Kidney glomerular epithelial cell (primary cell): ENCODE measurements around the gene TAOK1.
"Not testable (repeated sequence)": the region's sequence is repeated elsewhere in the genome, so short reads cannot be mapped to it uniquely, and the experiment has no call there.

Experiments used
- DNase-seq: peaks from one replicate; lab custom pipeline; 2025; lab: John Stamatoyannopoulos, UW

TAOK1 gene

GRCh38 chr17:29389982-29390850 is at the start of gene TAOK1:
TSS of gene TAOK1 (plus strand) at chr17:29390363. CDS start at chr17:29451549, 61,186 bp downstream.
- peak; percentile 92 for DNase-seq

GRCh38 chr17:29341726-29342125 is 48.4 kb upstream of the TAOK1 start:
- no peak for DNase-seq

GRCh38 chr17:29342158-29342765 is 47.9 kb upstream of the TAOK1 start:
- DNase-seq, result no peak

GRCh38 chr17:29344201-29344856 is 45.8 kb upstream of the TAOK1 start:
- DNase-seq, result no peak

GRCh38 chr17:29345066-29345465 is 45.1 kb upstream of the TAOK1 start:
- no peak for DNase-seq

GRCh38 chr17:29345470-29345869 is 44.7 kb upstream of the TAOK1 start:
- not testable (repeated sequence) for DNase-seq

GRCh38 chr17:29346462-29346861 is 43.7 kb upstream of the TAOK1 start:
- no peak for DNase-seq

GRCh38 chr17:29347831-29348629 is 42.1 kb upstream of the TAOK1 start:
- no peak for DNase-seq

- DNase-seq, result no peak
Measured at GRCh38 chr17:29349409-29349808, 40.8 kb upstream of the TAOK1 start.

- DNase-seq, result no peak
Measured at GRCh38 chr17:29352146-29352545, 38.0 kb upstream of the TAOK1 start.

- DNase-seq, result no peak
Measured at GRCh38 chr17:29357232-29357631, 32.9 kb upstream of the TAOK1 start.

- no peak for DNase-seq
Measured at GRCh38 chr17:29357821-29358232, 32.3 kb upstream of the TAOK1 start.

GRCh38 chr17:29358416-29358815 is 31.7 kb upstream of the TAOK1 start:
- peak; percentile 18 for DNase-seq

- DNase-seq, result no peak
Measured at GRCh38 chr17:29359777-29360176, 30.4 kb upstream of the TAOK1 start.

- DNase-seq, result no peak
Measured at GRCh38 chr17:29363716-29364115, 26.4 kb upstream of the TAOK1 start.

GRCh38 chr17:29364691-29365090 is 25.5 kb upstream of the TAOK1 start:
- no peak for DNase-seq

- no peak for DNase-seq
Measured at GRCh38 chr17:29368161-29368560, 22.0 kb upstream of the TAOK1 start.

GRCh38 chr17:29368926-29369325 is 21.2 kb upstream of the TAOK1 start:
- DNase-seq, result no peak

GRCh38 chr17:29369831-29370735 is 20.1 kb upstream of the TAOK1 start:
- DNase-seq, result peak; percentile 94

GRCh38 chr17:29376667-29377270 is 13.4 kb upstream of the TAOK1 start:
- peak; percentile 78 for DNase-seq

GRCh38 chr17:29378500-29378899 is 11.7 kb upstream of the TAOK1 start:
- DNase-seq, result no peak
